Measurements from ENCODE around the gene ZFHX3.
"Not testable (repeated sequence)": the region's sequence is repeated elsewhere in the genome, so short reads cannot be mapped to it uniquely, and the experiment has no call there.

DNA sequence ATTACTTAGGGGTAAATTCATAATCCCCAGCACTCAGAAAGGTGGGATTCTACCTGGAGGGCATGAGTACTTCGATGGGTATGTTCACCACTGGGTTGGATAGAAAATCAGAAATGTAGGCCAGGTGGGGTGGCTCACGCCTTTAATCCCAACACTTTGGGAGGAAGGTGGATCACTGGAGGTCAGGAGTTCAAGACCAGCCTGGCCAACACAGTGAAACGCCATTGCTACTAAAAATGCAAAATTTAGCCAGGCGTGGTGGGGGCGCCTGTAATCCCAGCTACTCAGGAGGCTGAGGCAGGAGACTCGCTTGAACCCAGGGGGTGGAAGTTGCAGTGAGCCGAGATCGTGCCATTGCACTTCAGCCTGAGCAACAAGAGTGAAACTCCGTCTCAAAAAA lies 24.1 kb upstream of the ZFHX3 start:
- TF ChIP-seq, protein P1, sequence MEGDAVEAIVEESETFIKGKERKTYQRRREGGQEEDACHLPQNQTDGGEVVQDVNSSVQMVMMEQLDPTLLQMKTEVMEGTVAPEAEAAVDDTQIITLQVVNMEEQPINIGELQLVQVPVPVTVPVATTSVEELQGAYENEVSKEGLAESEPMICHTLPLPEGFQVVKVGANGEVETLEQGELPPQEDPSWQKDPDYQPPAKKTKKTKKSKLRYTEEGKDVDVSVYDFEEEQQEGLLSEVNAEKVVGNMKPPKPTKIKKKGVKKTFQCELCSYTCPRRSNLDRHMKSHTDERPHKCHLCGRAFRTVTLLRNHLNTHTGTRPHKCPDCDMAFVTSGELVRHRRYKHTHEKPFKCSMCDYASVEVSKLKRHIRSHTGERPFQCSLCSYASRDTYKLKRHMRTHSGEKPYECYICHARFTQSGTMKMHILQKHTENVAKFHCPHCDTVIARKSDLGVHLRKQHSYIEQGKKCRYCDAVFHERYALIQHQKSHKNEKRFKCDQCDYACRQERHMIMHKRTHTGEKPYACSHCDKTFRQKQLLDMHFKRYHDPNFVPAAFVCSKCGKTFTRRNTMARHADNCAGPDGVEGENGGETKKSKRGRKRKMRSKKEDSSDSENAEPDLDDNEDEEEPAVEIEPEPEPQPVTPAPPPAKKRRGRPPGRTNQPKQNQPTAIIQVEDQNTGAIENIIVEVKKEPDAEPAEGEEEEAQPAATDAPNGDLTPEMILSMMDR (conservative IDR thresholded peaks at IDR 0.05 in 1 of 2, IDR thresholded peaks at IDR 0.05 in 1 of 2; ENCODE audit: low read depth in 1 of 2, low read length in 2 of 2), result not testable (repeated sequence)
- TF ChIP-seq EZH2 (IDR thresholded peaks at IDR 0.05; ENCODE audit: low read length, missing control alignments), result not testable (repeated sequence)

Data from fibroblast of lung (primary cell).